ENCODE data around the gene RCN2. TPM values are rescaled to one million over a fixed set of nuclear protein-coding genes. Genes with fewer than 3 reads are reported as not detected.
A peak's percentile ranks its signal among the peaks of the same experiment; 100 is the strongest.

Gene RCN2
- total and polyA plus RNA-seq, 7 donors = 16.6 to 30.1 (median 22.3) TPM

- Histone ChIP-seq H3K27me3 (ENCODE audit: insufficient read depth in 3 of 3, low read length in 2 of 3) (no peaks in the 10 kb centered on the region), H3K36me3 (ENCODE audit: insufficient read depth in 1 of 2, low read depth in 1 of 2) (no peaks in the 10 kb centered on the region), H3K4me3 (no peak overlapping the region), H3K27ac (no peak overlapping the region), H3K4me1 (peaks cover under 1% of the 10 kb centered on the region), H3K9me3 (no peaks in the 10 kb centered on the region)
- WGBS, 3 donors = 80% methylated on average over 4 of the region's 4 CpGs
- intact Hi-C loops (cut with DNase I) = no loop called here
- DNase-seq (peak in 1 of 2 donors; percentile 32), ATAC-seq (no peak)
- TF ChIP-seq CTCF (IDR thresholded peaks at IDR 0.05) = no peak
Observed at GRCh38 chr15:77001966-77002365, 70.4 kb downstream of the RCN2 start.

GRCh38 chr15:77002436-77002835 lies 70.9 kb downstream of the RCN2 start:
- 68 to 82% (median 72%) methylated on average over 7 of the region's 7 CpGs for WGBS, 3 donors
- no peaks in the 10 kb centered on the region for H3K27me3 ChIP-seq (ENCODE audit: insufficient read depth in 3 of 3, low read length in 2 of 3)
- ATAC-seq = no peak
- no peaks in the 10 kb centered on the region for H3K9me3 ChIP-seq
- no peak for TF ChIP-seq CTCF (IDR thresholded peaks at IDR 0.05)
- DNase-seq = peak in 1 of 2 donors; percentile 4
- H3K27ac ChIP-seq = no peak overlapping the region
- no peaks in the 10 kb centered on the region for H3K36me3 ChIP-seq (ENCODE audit: insufficient read depth in 1 of 2, low read depth in 1 of 2)
- intact Hi-C loops (cut with DNase I) = no loop called here
- no peaks in the 10 kb centered on the region for H3K4me1 ChIP-seq
- H3K4me3 ChIP-seq = no peak overlapping the region

- H3K36me3 ChIP-seq (ENCODE audit: insufficient read depth in 1 of 2, low read depth in 1 of 2) = no peaks in the 10 kb centered on the region
- peak; percentile 23 to 35 (median 35) for ATAC-seq
- WGBS, 3 donors = 84 to 87% (median 85%) methylated on average over 16 of the region's 16 CpGs
- H3K4me1 ChIP-seq = no peaks in the 10 kb centered on the region
- intact Hi-C loops (cut with DNase I) = no loop called here
- no peak for TF ChIP-seq CTCF (IDR thresholded peaks at IDR 0.05)
- no peak overlapping the region for H3K4me3 ChIP-seq
- H3K27me3 ChIP-seq (ENCODE audit: insufficient read depth in 3 of 3, low read length in 2 of 3) = no peaks in the 10 kb centered on the region
- H3K9me3 ChIP-seq = no peaks in the 10 kb centered on the region
- H3K27ac ChIP-seq = no peak overlapping the region
- peak; percentile 47 to 69 for DNase-seq
Observed at GRCh38 chr15:77002954-77003912, 71.7 kb downstream of the RCN2 start.

Other genes with a start within 250 kb of the RCN2 start
- 10 to 100 TPM; 20.0 to 28.7 (median 26.7) TPM for gene SCAPER, start 26.4 kb upstream of the RCN2 start, total RNA-seq
- 10 to 100 TPM in 1 of 3 donors, 1 to 10 TPM in 2; 4.1 to 11.1 (median 9.4) TPM for gene SCAPER, start 26.4 kb upstream of the RCN2 start, polyA plus RNA-seq
- 1 to 10 TPM in 3 of 4 donors, under 1 TPM in 1; 0.97 to 2.2 (median 2.0) TPM for gene PSTPIP1, start 63.4 kb downstream of the RCN2 start, total RNA-seq
- gene PSTPIP1, start 63.4 kb downstream of the RCN2 start, polyA plus RNA-seq = 1 to 10 TPM; 1.0 to 1.3 (median 1.2) TPM
- gene TSPAN3, start 139.4 kb downstream of the RCN2 start, total RNA-seq = 100 to 1,000 TPM; 179 to 215 (median 207) TPM
- gene TSPAN3, start 139.4 kb downstream of the RCN2 start, polyA plus RNA-seq = 100 to 1,000 TPM; 146 to 330 (median 210) TPM

Data from psoas muscle (tissue), 8 donors.